ENCODE data around the gene BCL2L2.

- TF ChIP-seq POLR2A (IDR thresholded peaks at IDR 0.05; ENCODE audit: low read depth, low read length) (no peak), TAF1 (IDR thresholded peaks at IDR 0.05; ENCODE audit: low read depth, low read length) (no peak), POLR2AphosphoS5 (IDR thresholded peaks at IDR 0.05; ENCODE audit: low read depth, low read length) (no peak), SPI1 (IDR thresholded peaks at IDR 0.05; ENCODE audit: low read depth, low read length) (no peak), PAX5 (IDR thresholded peaks at IDR 0.05; ENCODE audit: insufficient read depth, low read length, severe bottlenecking) (no peak), POU2F2 (IDR thresholded peaks at IDR 0.05; ENCODE audit: low read depth, low read length) (no peak)
Observed at GRCh38 chr14:23345987-23346692, 39.5 kb downstream of the BCL2L2 start.

Data from GM12891 (cell line).